K562 (cell line): ENCODE data around the gene USP24. TPM values are rescaled to one million over a fixed set of nuclear protein-coding genes. Genes with fewer than 3 reads are reported as not detected.

Source experiments
- ATAC-seq: fragments of 200-7000 bp; cut with Tn5 transposase; 3 replicates; pipeline ENCODE4 v1.9.1; 2020; ENCODE audit warnings: moderate library complexity
- BruUV-seq: library from RNA; stranded (reverse); fragments of 400-500 nt; replicated peaks from 2 replicates; lab custom pipeline; 2021; lab: Mats Ljungman, UMichigan
- CTCF ChIA-PET: fragments of 300-600 bp; formaldehyde crosslinking; extraction: SDS; loops from one replicate; lab custom pipeline; 2021; ENCODE audit warnings: low intra/inter-chr PET ratio; lab: Yijun Ruan, JAX
- POLR2A ChIA-PET: fragments of 300-600, 350-650 bp; sonication (Branson Sonifier 250); formaldehyde crosslinking; extraction: SDS; loops from one replicate; lab custom pipeline; 2021; ENCODE audit warnings: antibody characterized with exemption, inconsistent platforms; lab: Yijun Ruan, JAX
- DNase-seq, 4 experiments: peaks; one replicate each; pipeline versions ENCODE4 v3.0.0 to v3.0.0-alpha.2; 2011 to 2018; ENCODE audit warnings: low spot score in 3 of 4, mixed read lengths in 3 of 4; ENCODE audit errors: extremely low read depth in 1 of 4
- FAIRE-seq: peaks from 2 replicates; lab custom pipeline; 2011; peaks lifted over from hg19 to GRCh38; lab: Jason Lieb, UNC
- H2AFZ ChIP-seq: 2 replicates; pipeline ENCODE4 v1.6.0; 2011; ENCODE audit warnings: low read depth, low read length, control low read depth, inconsistent platforms
- H3K27ac ChIP-seq: fragments of 200-600 bp; 3 replicates; pipeline ENCODE4 v1.8.0; 2011; ENCODE audit warnings: low read depth, mild to moderate bottlenecking, control low read depth, inconsistent platforms, low read length, moderate library complexity, mixed read lengths; ENCODE audit errors: extremely low read depth
- H3K27me3 ChIP-seq, 2 experiments: fragments of 300-600 bp in 1 of 2; 2 replicates in 1 of 2; 3 replicates in 1 of 2; pipeline versions ENCODE4 v1.6.0 to v1.8.0; 2011; ENCODE audit warnings: inconsistent platforms in 2 of 2, low read length in 2 of 2, mild to moderate bottlenecking in 1 of 2, mixed read lengths in 1 of 2, moderate library complexity in 1 of 2; ENCODE audit not compliant: control insufficient read depth in 2 of 2, insufficient read depth in 2 of 2
- H3K36me3 ChIP-seq: fragments of 300-600 bp; 3 replicates; pipeline ENCODE4 v1.8.0; 2011; ENCODE audit warnings: mild to moderate bottlenecking, low read length, inconsistent platforms; ENCODE audit not compliant: control insufficient read depth, insufficient read depth
- H3K4me1 ChIP-seq, 2 experiments: fragments of 200-600 bp in 1 of 2; replicated peaks in 1 of 2; 2 replicates in 1 of 2; 3 replicates in 1 of 2; pipeline versions ENCODE4 v1.5.1 to v1.8.0; 2011; ENCODE audit warnings: inconsistent platforms in 2 of 2, low read length in 2 of 2, mild to moderate bottlenecking in 1 of 2, mixed read lengths in 1 of 2, moderate library complexity in 1 of 2; ENCODE audit not compliant: control insufficient read depth in 2 of 2, insufficient read depth in 2 of 2
- H3K4me2 ChIP-seq: 2 replicates; pipeline ENCODE4 v1.6.1; 2011; ENCODE audit warnings: low read length, control low read depth, inconsistent platforms, mixed read lengths; ENCODE audit not compliant: insufficient read depth
- H3K4me3 ChIP-seq: fragments of 200-600 bp; sonication (generic), shearing (Covaris generic); 2 replicates; pipeline ENCODE4 v1.5.1; 2016; ENCODE audit warnings: control low read depth, inconsistent platforms
- H3K79me2 ChIP-seq: fragments of 200-600 bp; 3 replicates; pipeline ENCODE4 v1.8.0; 2011; ENCODE audit warnings: low read length, inconsistent platforms; ENCODE audit not compliant: control insufficient read depth, insufficient read depth
- H3K9ac ChIP-seq, 2 experiments: 2 replicates each; pipeline versions ENCODE4 v1.6.0 to v1.6.1; 2011; ENCODE audit warnings: low read depth in 2 of 2, low read length in 2 of 2, control low read depth in 1 of 2, inconsistent platforms in 1 of 2, mild to moderate bottlenecking in 1 of 2, mixed read lengths in 1 of 2; ENCODE audit not compliant: insufficient read depth in 1 of 2
- H3K9me1 ChIP-seq: one replicate; pipeline ENCODE4 v1.6.0; 2011; ENCODE audit warnings: inconsistent platforms, mild to moderate bottlenecking, low read length, moderate library complexity; ENCODE audit not compliant: control insufficient read depth, insufficient read depth
- H3K9me3 ChIP-seq: replicated peaks from 2 replicates; pipeline ENCODE4 v1.5.1; 2011; ENCODE audit warnings: low read depth, low read length, inconsistent platforms; ENCODE audit not compliant: control insufficient read depth, insufficient read depth
- H4K20me1 ChIP-seq: replicated peaks from 2 replicates; pipeline ENCODE4 v1.6.1; 2011; ENCODE audit warnings: low read length, inconsistent platforms, mixed read lengths; ENCODE audit not compliant: control insufficient read depth, insufficient read depth
- CEBPG ChIP-seq, 3 experiments: fragments of 200-800 bp in 1 of 3; sonication (Bioruptor generic) in 1 of 3; sonication (generic) in 1 of 3; formaldehyde crosslinking in 1 of 3; IDR thresholded peaks in 2 of 3; conservative IDR thresholded peaks in 1 of 3; 2 replicates each; pipeline versions ENCODE4 v1.6.1 to v1.8.0; 2016 to 2022; ENCODE audit warnings: missing compliant biosample characterization in 2 of 3, missing genetic modification characterization in 2 of 3, mild to moderate bottlenecking in 1 of 3, missing genetic modification reagents in 1 of 3
- DACH1 ChIP-seq: fragments of 450-650 bp; IDR thresholded peaks from 2 replicates; pipeline ENCODE4 v1.6.1; 2018; ENCODE audit not compliant: partially characterized antibody
- DEAF1 ChIP-seq: fragments of 450-650 bp; formaldehyde crosslinking; IDR thresholded peaks from 2 replicates; pipeline ENCODE4 v1.4.0; 2020; ENCODE audit warnings: mild to moderate bottlenecking, moderate library complexity
- DMBX1 ChIP-seq: fragments of 250-450 bp; sonication (Bioruptor Pico); IDR thresholded peaks from 2 replicates; pipeline ENCODE4 v1.8.0; 2022; ENCODE audit warnings: inconsistent platforms, mild to moderate bottlenecking, moderate library complexity, borderline replicate concordance
- ETV5 ChIP-seq: sonication (generic); formaldehyde crosslinking; IDR thresholded peaks from 2 replicates; pipeline ENCODE4 v1.4.0; 2020; ENCODE audit warnings: low read depth, mild to moderate bottlenecking, missing genetic modification reagents
- MXD1 ChIP-seq: fragments of 250-450 bp; sonication (Bioruptor Pico); IDR thresholded peaks from 2 replicates; pipeline ENCODE4 v1.8.0; 2021; ENCODE audit warnings: borderline replicate concordance, mild to moderate bottlenecking, moderate library complexity; ENCODE audit not compliant: poor library complexity, severe bottlenecking
- NELFE ChIP-seq: IDR thresholded peaks from 2 replicates; pipeline ENCODE4 v1.6.1; 2011; ENCODE audit warnings: mild to moderate bottlenecking; ENCODE audit not compliant: insufficient read depth, insufficient read length
- RBM39 ChIP-seq: fragments of 200-400 bp; formaldehyde crosslinking; optimal IDR thresholded peaks from 2 replicates; pipeline ENCODE3; 2018; ENCODE audit warnings: low read depth, low read length
- ZEB2 ChIP-seq: fragments of 450-650 bp; IDR thresholded peaks from 2 replicates; pipeline ENCODE4 v1.6.1; 2016
- ZNF511 ChIP-seq: sonication (generic); formaldehyde crosslinking; IDR thresholded peaks from 2 replicates; pipeline ENCODE4 v1.8.0; 2022; ENCODE audit warnings: mild to moderate bottlenecking, missing genetic modification reagents
- WGBS: fragments of 100-300 bp; shearing (Covaris generic); methylation state at CpG from one replicate; pipeline ENCODE4 v1.1.6; 2016; ENCODE audit warnings: low coverage, mixed read lengths; ENCODE audit not compliant: insufficient coverage; ENCODE audit errors: missing lambda C conversion rate; 5-methylcytosine and 5-hydroxymethylcytosine counted together
- in situ Hi-C: fragments of 300-500 bp; cut with MboI; formaldehyde crosslinking; loops from 4 replicates; pipeline ENCODE4 v1.15.0; 2018; ENCODE audit warnings: inconsistent platforms, mixed read lengths
- intact Hi-C: fragments of 100-400 bp; cut with micrococcal nuclease; formaldehyde crosslinking; loops from 2 replicates; pipeline ENCODE4 v1.14.2; 2022
- polyA plus RNA-seq, 8 experiments: library from polyadenylated mRNA; depleted of rRNA in 4 of 8; stranded (reverse) in 5 of 8; unstranded in 3 of 8; fragments of >200 nt; fragmentation: Nextera tagmentation in 2 of 8; fragmentation: Illumina TruSeq in 1 of 8; extraction: Ambion mirVana in 2 of 8; extraction: Trizol in 1 of 8; gene quantifications; 2 replicates each; pipeline versions ENCODE4 v1.2.1 to v1.2.3, GENCODE V29; 2011 to 2014; ENCODE audit warnings: inconsistent platforms in 1 of 8, missing spikeins in 1 of 8
- total RNA-seq, 7 experiments: library from RNA; depleted of rRNA in 6 of 7; stranded (reverse); fragments of >200 nt in 6 of 7; fragmentation: Illumina TruSeq in 2 of 7; extraction: Trizol in 2 of 7; gene quantifications; 2 replicates each; pipeline versions ENCODE4 v1.2.1 to v1.2.3, GENCODE V29; 2011 to 2021; ENCODE audit warnings: low replicate concordance in 1 of 7
- TF ChIP-seq, protein P1 (sequence below): fragments of 250-450 bp; sonication (Bioruptor Pico); IDR thresholded peaks from 2 replicates; pipeline ENCODE4 v1.8.0; 2021; ENCODE audit warnings: moderate library complexity, mild to moderate bottlenecking, inconsistent platforms

Gene USP24
- total and polyA plus RNA-seq, 9 of the 15 experiments (the other 6 are each of a cell fraction or from before 2014, with no cell fraction given) = 7.7 to 62.6 (median 36.8) TPM

GRCh38 chr1:55055084-55055882, 159.9 kb downstream of the USP24 start:
- FAIRE-seq (no peak), DNase-seq (no peak), ATAC-seq (no peak)
- no peaks in the 10 kb centered on the region; a peak in 2 of 5 replicates for H3K4me1 ChIP-seq
- no peak overlapping the region for H2AFZ ChIP-seq
- intact Hi-C loops (no loop called here), in situ Hi-C loops (no loop called here)
- no peaks in the 10 kb centered on the region for H4K20me1 ChIP-seq
- H3K27me3 ChIP-seq = no peaks in the 10 kb centered on the region
- H3K4me2 ChIP-seq = no peak overlapping the region
- peaks cover 2% of the 10 kb centered on the region; the same call in 2 of the 3 replicates for H3K79me2 ChIP-seq
- H3K9ac ChIP-seq = no peak overlapping the region
- no peaks in the 10 kb centered on the region for H3K9me1 ChIP-seq
- H3K27ac ChIP-seq = no peak overlapping the region
- no peaks in the 10 kb centered on the region for H3K9me3 ChIP-seq
- TF ChIP-seq RBM39 (no peak), ETV5 (CRISPR knock-in tag) (no peak), CEBPG (CRISPR knock-in tag; IDR thresholded peaks at IDR 0.05) (no peak), CEBPG (tag; conservative IDR thresholded peaks at IDR 0.05 in 1 of 2, IDR thresholded peaks at IDR 0.05 in 1 of 2) (no peak), DMBX1 (CRISPR knock-in tag) (no peak), DACH1 (no peak), MXD1 (no peak), DEAF1 (CRISPR knock-in tag) (no peak), NELFE (no peak), ZNF511 (CRISPR knock-in tag) (no peak), ZEB2 (no peak)
- TF ChIP-seq, protein P1, sequence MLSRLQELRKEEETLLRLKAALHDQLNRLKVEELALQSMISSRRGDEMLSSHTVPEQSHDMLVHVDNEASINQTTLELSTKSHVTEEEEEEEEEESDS (CRISPR knock-in tag) = no peak
- no peak overlapping the region for H3K4me3 ChIP-seq
- no TSS peak for BruUV-seq
- CTCF ChIA-PET = no interaction called here
- WGBS = 85% methylated on average over 12 of the region's 12 CpGs
- H3K36me3 ChIP-seq = peaks cover 94% of the 10 kb centered on the region; the same call in 2 of the 3 replicates
- POLR2A ChIA-PET = interaction anchor here (0.6 to 2.0 kb wide), 7 partner anchors 9 to 177 kb away, joined by 3 to 9 read pairs (median 3); no protein-coding TSS in a partner anchor
